Measurements from ENCODE around the gene ANO3.

The ANO3 gene

DNA sequence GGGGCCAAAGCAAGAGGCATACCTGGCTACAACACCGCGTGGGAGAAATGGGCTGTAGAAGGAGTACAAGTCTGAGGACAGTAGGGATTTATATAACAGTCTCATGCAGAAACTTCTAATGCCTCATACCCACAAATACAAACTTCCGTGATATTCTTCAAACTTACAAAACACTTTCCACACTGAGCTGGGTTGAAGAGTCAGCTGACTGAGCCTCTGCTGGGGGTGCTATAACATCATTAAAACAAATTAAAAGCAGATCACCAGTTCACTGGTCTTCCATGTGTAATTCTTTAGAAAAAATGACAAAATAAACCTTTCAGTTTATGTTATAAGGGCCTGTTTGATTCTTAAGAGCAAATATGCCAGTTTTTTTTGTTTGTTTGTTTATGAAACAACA, 148.1 kb downstream of the ANO3 start:
- no peak overlapping the region for H3K27ac Mint-ChIP-seq
- peaks cover 17% of the 10 kb centered on the region for H3K9me3 Mint-ChIP-seq
- intact Hi-C loops (cut with micrococcal nuclease), result no loop called here
- no peaks in the 10 kb centered on the region for H3K4me1 Mint-ChIP-seq (ENCODE audit: low read depth)
- no peak overlapping the region for H3K4me3 Mint-ChIP-seq
- no peaks in the 10 kb centered on the region for H3K27me3 Mint-ChIP-seq
- H3K36me3 Mint-ChIP-seq (ENCODE audit: low read depth), result no peaks in the 10 kb centered on the region

DNA sequence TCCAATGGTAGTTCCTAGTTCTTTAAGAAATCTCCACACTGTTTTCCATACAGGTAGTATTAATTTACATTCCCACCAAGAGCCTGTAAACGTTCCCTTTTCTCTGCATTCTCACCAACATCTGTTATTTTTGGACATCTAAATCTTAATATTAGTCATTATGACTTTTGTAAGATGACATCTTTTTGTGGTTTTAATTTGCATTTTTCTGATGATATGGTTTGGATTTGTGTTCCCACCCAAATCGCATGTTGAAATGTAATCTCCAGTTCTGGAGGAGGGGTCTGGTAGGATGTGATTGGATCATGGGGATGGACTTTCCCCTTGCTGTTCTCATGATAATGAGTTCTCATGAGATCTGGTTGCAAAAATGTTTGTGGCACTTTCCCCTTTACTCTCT, 151.2 kb downstream of the ANO3 start:
- Mint-ChIP-seq H3K4me3 (no peak overlapping the region), H3K27me3 (no peaks in the 10 kb centered on the region), H3K9me3 (peaks cover 32% of the 10 kb centered on the region), H3K36me3 (ENCODE audit: low read depth) (no peaks in the 10 kb centered on the region), H3K27ac (no peak overlapping the region), H3K4me1 (ENCODE audit: low read depth) (no peaks in the 10 kb centered on the region)
- intact Hi-C loops (cut with micrococcal nuclease), result no loop called here

DNA sequence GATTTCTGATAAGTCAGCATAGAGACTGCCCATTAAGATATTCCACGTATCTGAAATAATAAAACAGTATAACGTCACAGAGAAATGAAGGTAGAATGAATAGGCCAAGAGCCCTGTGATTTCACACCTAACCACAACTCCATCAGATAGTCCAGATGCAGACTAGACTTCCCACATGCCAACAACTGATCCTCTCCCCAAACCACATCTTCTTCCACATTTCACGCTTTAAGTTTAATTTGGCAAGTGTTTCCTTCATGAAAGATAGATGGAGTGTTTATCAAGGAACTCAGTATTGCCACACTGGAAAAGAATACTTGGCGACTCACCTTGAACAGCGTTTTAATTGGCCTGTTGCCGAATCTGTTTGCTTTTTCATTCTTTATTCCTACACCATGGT, 158.6 kb downstream of the ANO3 start:
- Mint-ChIP-seq H3K27me3 (no peaks in the 10 kb centered on the region), H3K4me1 (ENCODE audit: low read depth) (no peaks in the 10 kb centered on the region), H3K27ac (no peak overlapping the region), H3K4me3 (no peak overlapping the region), H3K36me3 (ENCODE audit: low read depth) (no peaks in the 10 kb centered on the region), H3K9me3 (peaks cover 11% of the 10 kb centered on the region)
- intact Hi-C loops (cut with micrococcal nuclease), result no loop called here

DNA sequence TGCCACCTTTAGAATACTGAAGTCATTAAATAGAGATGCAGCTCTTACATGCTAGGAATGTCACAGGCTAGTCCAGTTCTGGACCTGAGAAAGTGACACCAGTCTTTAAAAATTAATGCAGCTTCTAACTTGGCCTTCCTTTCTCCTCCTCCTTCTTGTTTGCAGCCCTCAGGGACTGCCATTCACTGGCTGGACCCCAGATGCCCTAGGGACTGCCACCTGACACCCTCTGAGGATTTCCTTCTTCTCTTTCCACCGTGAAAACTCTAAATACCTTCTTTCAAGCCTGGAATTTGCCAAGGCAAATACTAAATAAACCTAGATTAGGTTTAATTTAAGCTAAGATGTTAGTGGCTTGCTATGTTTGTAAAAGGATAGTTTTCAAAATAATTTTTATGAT, 161.7 kb downstream of the ANO3 start:
- no peak overlapping the region for H3K4me3 Mint-ChIP-seq
- H3K9me3 Mint-ChIP-seq, result no peaks in the 10 kb centered on the region
- no peaks in the 10 kb centered on the region for H3K4me1 Mint-ChIP-seq (ENCODE audit: low read depth)
- H3K27ac Mint-ChIP-seq, result no peak overlapping the region
- no peaks in the 10 kb centered on the region for H3K27me3 Mint-ChIP-seq
- no peaks in the 10 kb centered on the region for H3K36me3 Mint-ChIP-seq (ENCODE audit: low read depth)
- intact Hi-C loops (cut with micrococcal nuclease), result no loop called here

DNA sequence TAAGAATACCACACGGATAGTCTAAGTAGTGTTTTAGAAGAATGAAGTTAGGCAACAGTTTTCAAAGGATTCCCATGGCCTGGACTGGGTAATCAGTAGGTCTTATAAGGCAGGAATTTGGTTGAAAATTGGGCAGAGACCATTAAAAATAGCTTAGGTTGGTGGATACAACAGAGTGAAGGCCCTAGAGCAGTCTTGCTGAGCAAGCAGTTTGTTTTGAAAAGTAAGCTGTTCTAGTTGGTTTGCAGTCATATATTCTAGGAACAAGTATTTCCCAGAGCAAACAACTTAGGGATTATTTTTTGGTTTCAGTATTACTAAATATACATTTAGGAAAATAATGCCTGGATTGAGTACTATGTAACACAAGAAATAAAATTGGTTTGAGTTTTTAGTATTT, 175.3 kb downstream of the ANO3 start:
- Mint-ChIP-seq H3K4me3 (no peak overlapping the region), H3K36me3 (ENCODE audit: low read depth) (no peaks in the 10 kb centered on the region), H3K4me1 (ENCODE audit: low read depth) (no peaks in the 10 kb centered on the region), H3K27ac (no peak overlapping the region), H3K9me3 (no peaks in the 10 kb centered on the region), H3K27me3 (no peaks in the 10 kb centered on the region)
- intact Hi-C loops (cut with micrococcal nuclease), result no loop called here

DNA sequence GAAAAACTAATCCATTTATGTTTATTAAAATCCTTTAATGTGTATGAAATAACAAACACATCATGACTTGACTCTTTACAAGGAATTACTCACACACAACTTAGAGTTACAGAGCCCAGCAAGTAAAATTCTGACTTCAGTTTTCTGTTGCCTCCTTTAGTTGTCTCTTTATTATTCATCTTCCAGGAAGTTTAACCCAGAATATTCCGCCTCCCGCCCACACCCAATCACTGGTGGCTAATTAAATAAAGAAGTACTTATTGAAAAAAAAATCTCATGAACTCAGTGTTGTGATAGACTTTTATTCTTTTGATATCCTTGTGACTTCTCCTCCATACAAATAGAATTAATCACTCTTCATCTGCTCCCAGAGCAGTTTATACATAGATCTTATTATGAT, 178.2 kb downstream of the ANO3 start:
- Mint-ChIP-seq H3K27me3 (no peaks in the 10 kb centered on the region), H3K36me3 (ENCODE audit: low read depth) (no peaks in the 10 kb centered on the region), H3K9me3 (no peaks in the 10 kb centered on the region), H3K4me1 (ENCODE audit: low read depth) (no peaks in the 10 kb centered on the region), H3K4me3 (no peak overlapping the region), H3K27ac (no peak overlapping the region)
- intact Hi-C loops (cut with micrococcal nuclease), result no loop called here

DNA sequence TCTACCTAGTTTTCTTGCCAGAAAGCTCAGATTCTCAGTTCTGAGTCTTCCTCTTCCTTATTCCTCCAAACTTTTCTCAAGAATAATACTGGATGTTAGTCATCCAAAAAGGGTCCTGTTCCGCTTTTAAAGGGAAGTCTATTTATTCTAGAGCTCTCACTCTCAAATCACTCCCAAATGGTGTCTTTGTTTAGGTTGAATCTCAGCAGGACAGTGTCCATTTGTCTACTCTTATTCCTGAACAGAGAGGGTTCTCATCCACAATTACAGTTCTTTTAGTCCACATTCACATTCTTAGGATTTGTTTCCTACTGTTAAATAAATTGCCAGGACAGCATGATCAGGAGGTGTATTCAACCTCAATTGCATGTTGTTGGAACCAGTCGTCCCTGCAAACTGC, 178.8 kb downstream of the ANO3 start:
- Mint-ChIP-seq H3K4me3 (no peak overlapping the region), H3K4me1 (ENCODE audit: low read depth) (no peaks in the 10 kb centered on the region), H3K9me3 (no peaks in the 10 kb centered on the region), H3K27me3 (no peaks in the 10 kb centered on the region), H3K27ac (no peak overlapping the region), H3K36me3 (ENCODE audit: low read depth) (no peaks in the 10 kb centered on the region)
- intact Hi-C loops (cut with micrococcal nuclease), result no loop called here

DNA sequence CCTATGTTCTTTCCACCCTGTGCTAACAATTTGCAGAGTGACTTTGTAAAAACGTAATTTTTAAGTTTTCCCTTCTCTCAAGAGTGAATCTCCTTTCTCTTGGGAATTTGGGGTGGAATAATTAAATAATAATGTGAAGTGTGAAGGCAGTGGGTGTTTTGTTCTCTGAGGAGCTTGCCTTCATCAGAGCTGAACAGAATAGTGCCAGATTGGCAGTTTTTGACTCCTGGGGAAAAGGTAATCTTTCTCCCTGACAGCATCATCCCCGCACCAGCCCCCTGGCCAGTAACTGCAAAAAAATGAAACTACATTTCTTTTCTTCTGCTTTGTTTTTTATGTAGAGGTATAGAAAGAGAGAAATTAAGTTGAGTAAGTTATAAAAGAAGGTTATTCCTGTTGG, 180.3 kb downstream of the ANO3 start:
- intact Hi-C loops (cut with micrococcal nuclease), result no loop called here
- H3K27ac Mint-ChIP-seq, result no peak overlapping the region
- no peaks in the 10 kb centered on the region for H3K9me3 Mint-ChIP-seq
- H3K4me1 Mint-ChIP-seq (ENCODE audit: low read depth), result no peaks in the 10 kb centered on the region
- H3K27me3 Mint-ChIP-seq, result no peaks in the 10 kb centered on the region
- H3K4me3 Mint-ChIP-seq, result no peak overlapping the region
- no peaks in the 10 kb centered on the region for H3K36me3 Mint-ChIP-seq (ENCODE audit: low read depth)

DNA sequence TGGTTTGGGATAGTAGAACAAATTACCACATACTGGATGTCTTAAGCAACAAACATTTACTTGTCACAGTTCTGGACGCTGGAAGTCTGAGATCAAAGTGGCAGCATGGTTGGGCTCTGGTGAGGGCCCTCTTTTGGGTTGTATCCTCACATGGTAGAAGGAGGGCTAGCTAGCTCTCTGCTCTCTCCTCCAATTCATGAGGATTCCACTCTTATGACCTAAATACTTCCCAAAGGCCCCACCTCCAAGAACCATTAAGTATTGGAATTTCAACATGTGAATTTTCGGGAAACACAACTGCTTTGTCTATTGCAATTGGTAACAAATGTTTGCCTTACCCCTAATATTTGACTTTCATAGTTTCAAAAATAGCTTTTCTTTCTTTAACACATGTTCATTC, 187.5 kb downstream of the ANO3 start:
- H3K4me3 Mint-ChIP-seq, result no peak overlapping the region

DNA sequence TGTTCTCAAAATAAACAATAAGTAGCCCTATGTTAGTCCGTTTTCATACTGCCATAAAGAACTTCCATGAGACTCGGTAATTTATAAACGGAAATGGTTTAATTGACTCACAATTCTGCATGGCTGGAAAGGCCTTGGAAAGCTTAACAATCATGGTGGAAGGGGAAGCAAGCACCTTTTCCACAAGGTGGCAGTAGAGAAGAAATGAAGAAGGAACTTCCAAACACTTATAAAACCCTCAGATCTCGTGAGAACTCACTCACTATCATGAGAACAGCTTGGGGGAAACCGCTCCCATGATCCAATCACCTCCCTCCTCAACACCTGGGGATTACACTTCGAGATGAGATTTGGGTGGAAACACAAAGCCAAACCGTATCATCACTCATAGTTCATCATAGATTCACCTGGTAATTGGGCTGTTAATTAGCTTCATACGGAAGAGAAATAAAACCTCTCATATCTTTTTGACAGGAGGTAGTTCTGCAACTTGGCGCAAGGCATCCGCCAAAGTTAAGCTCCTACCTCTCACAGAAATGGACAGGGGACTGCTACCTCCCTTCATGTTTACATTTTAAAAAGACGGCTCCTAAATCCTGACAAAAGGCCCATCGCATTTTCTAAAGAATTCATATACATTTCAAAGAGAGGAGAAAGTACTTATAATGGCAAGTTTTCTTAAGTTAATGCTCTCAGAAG, 191.1 kb downstream of the ANO3 start:
- Mint-ChIP-seq H3K36me3 (ENCODE audit: low read depth) (no peaks in the 10 kb centered on the region), H3K4me3 (no peak overlapping the region), H3K27me3 (no peaks in the 10 kb centered on the region), H3K4me1 (ENCODE audit: low read depth) (no peaks in the 10 kb centered on the region), H3K27ac (no peak overlapping the region), H3K9me3 (no peaks in the 10 kb centered on the region)
- intact Hi-C loops (cut with micrococcal nuclease), result no loop called here

More for the DNA sequence above, 187.5 kb downstream of the ANO3 start:
- Mint-ChIP-seq H3K4me1 (ENCODE audit: low read depth) (no peaks in the 10 kb centered on the region), H3K36me3 (ENCODE audit: low read depth) (no peaks in the 10 kb centered on the region), H3K27me3 (no peaks in the 10 kb centered on the region), H3K9me3 (no peaks in the 10 kb centered on the region), H3K27ac (no peak overlapping the region)
- intact Hi-C loops (cut with micrococcal nuclease), result no loop called here

DNA sequence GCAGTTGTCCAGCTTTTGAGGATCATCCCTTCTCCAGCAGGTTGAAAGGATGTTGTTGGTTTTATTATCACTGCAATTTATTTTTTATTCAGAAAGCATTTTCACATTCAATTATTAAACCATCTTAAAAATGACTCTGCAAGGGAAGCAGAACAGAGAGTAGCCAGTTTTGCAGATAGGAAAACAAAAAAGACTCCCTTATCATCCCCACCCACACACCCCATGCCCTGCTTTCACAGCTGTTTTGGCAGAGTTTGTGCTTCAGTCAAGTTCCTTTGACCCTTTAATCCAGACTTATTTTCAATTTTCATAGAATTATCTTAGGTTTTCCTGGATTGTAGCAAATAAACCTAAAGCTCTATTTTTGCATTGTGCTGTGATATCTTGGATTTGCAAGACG, 195.8 kb downstream of the ANO3 start:
- H3K36me3 Mint-ChIP-seq (ENCODE audit: low read depth), result no peaks in the 10 kb centered on the region
- H3K9me3 Mint-ChIP-seq, result no peaks in the 10 kb centered on the region
- intact Hi-C loops (cut with micrococcal nuclease), result no loop called here
- no peaks in the 10 kb centered on the region for H3K4me1 Mint-ChIP-seq (ENCODE audit: low read depth)
- H3K27ac Mint-ChIP-seq, result no peak overlapping the region
- H3K4me3 Mint-ChIP-seq, result no peak overlapping the region
- no peaks in the 10 kb centered on the region for H3K27me3 Mint-ChIP-seq

DNA sequence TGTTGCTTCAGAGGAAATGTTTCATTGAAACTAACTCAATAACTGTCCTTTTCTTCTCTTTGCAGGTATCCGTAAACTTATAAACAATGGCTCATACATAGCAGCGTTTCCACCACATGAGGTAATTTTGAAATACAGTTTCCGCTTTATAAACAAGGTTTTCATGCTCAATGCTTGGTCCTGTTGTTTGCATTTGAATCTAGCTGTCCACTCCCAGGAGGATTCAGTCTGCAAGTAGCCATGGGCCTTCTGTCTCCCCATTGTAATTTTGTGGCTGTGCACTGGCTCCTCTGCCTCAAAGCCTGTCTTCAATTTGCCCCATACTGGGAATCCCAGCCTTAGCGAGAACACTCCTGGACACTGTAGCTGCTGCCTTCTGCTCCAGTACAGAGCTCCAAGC, 205.4 kb downstream of the ANO3 start:
- intact Hi-C loops (cut with micrococcal nuclease), result no loop called here
- Mint-ChIP-seq H3K4me3 (no peak overlapping the region), H3K27ac (no peak overlapping the region), H3K4me1 (ENCODE audit: low read depth) (no peaks in the 10 kb centered on the region), H3K36me3 (ENCODE audit: low read depth) (no peaks in the 10 kb centered on the region), H3K27me3 (no peaks in the 10 kb centered on the region), H3K9me3 (no peaks in the 10 kb centered on the region)

DNA sequence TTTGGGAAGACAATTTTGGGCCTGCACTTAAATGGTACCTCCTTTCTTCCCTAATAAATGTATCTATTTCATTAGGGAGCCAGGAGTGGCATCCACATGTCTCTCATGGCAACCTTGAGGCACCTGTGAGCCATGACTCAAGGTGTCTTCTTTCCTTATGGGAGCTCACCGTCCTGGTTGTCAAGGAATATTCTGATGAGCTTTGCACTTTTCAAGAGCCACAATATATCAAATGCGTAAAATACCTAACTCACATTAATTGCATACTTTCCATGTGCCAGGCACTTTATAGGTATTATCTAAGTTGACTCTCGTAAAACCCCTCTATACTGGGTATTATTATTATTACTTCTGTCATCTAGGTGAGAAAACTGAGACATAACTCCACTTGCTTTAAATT, 207.6 kb downstream of the ANO3 start:
- Mint-ChIP-seq H3K27me3 (no peaks in the 10 kb centered on the region), H3K9me3 (no peaks in the 10 kb centered on the region), H3K4me1 (ENCODE audit: low read depth) (no peaks in the 10 kb centered on the region), H3K27ac (no peak overlapping the region), H3K4me3 (no peak overlapping the region), H3K36me3 (ENCODE audit: low read depth) (no peaks in the 10 kb centered on the region)
- intact Hi-C loops (cut with micrococcal nuclease), result no loop called here

DNA sequence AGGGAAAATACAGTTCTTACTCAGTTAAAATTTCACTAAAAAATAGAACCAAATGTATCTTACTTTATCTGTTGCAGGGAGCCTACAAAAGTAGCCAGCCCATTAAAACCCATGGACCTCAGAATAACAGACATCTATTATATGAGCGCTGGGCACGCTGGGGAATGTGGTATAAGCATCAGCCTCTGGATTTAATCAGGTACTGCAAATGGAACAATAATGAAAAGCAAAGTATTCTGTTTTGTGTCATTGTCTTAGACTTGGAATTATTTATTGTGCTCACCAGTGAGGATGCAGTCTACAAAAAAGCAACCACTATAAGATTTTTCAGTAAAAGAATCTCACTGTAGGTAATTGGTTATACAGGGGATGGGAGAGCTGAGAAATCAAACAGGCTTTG, 209.9 kb downstream of the ANO3 start:
- intact Hi-C loops (cut with micrococcal nuclease), result no loop called here
- Mint-ChIP-seq H3K4me1 (ENCODE audit: low read depth) (no peaks in the 10 kb centered on the region), H3K27ac (no peak overlapping the region), H3K36me3 (ENCODE audit: low read depth) (no peaks in the 10 kb centered on the region), H3K9me3 (no peaks in the 10 kb centered on the region), H3K4me3 (no peak overlapping the region), H3K27me3 (no peaks in the 10 kb centered on the region)

DNA sequence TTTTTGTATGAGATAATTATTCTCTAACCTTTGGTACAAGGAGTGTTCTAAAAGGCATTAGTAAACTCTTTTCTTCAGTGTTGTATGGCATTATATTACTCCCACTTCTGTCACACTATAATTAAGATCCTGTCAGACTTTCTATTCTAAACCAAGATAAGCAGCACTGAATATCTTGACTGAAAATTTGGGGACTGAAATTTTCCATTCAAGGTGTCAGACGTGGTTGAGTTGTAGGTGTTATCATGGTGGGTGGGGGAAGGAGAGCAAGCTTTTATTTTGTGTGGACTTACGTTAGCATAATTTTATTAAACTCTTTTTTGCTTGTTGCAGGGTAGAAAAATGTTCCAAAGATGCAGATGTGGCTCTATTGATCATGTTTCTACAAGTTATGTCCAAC, 217.2 kb downstream of the ANO3 start:
- intact Hi-C loops (cut with micrococcal nuclease), result no loop called here
- H3K4me3 Mint-ChIP-seq, result no peak overlapping the region
- no peaks in the 10 kb centered on the region for H3K27me3 Mint-ChIP-seq
- H3K27ac Mint-ChIP-seq, result no peak overlapping the region
- H3K36me3 Mint-ChIP-seq (ENCODE audit: low read depth), result no peaks in the 10 kb centered on the region
- H3K4me1 Mint-ChIP-seq (ENCODE audit: low read depth), result no peaks in the 10 kb centered on the region
- H3K9me3 Mint-ChIP-seq, result no peaks in the 10 kb centered on the region
